Right ventricle myocardium superior (tissue), 1 donor: Measurements from ENCODE around the gene THUMPD3. TPM values are rescaled to one million over a fixed set of nuclear protein-coding genes. Genes with fewer than 3 reads are reported as not detected.

Experiments
- total RNA-seq: library from RNA; stranded (reverse); fragmentation: NEBNext Ultra II Directional; extraction: Animal tissue kit (Norgen Biotek cat#: 25700); gene quantifications from one replicate; pipeline ENCODE4 v1.2.1, GENCODE V29; 2021
- donor health status: DM: no; HTN: yes; CAD: no; lungs with severe emphysema.

The THUMPD3 gene
- total RNA-seq, 1 donor from 2014 or later, result 52.9 TPM

Other genes with a start within 250 kb of the THUMPD3 start
- gene SRGAP3, start 113.4 kb upstream of the THUMPD3 start, total RNA-seq, result 5.1 TPM
- gene SETD5, start 34.6 kb downstream of the THUMPD3 start, total RNA-seq, result 49.7 TPM
- gene LHFPL4, start 190.8 kb downstream of the THUMPD3 start, total RNA-seq, result not detected